A549 (cell line): ENCODE results near the gene KANSL3.

Experiments
- CBX8 ChIP-seq: fragments of 200-600 bp; sonication (generic); IDR thresholded peaks from 2 replicates; pipeline ENCODE4 v1.6.1; 2016
- CTCF ChIP-seq: fragments of >200 bp; sonication (Bioruptor Twin); formaldehyde crosslinking; IDR thresholded peaks from 3 replicates; pipeline ENCODE4 v1.5.1; 2016
- EP300 ChIP-seq, 2 experiments: fragments of >200 bp; sonication (Bioruptor Twin); formaldehyde crosslinking; IDR thresholded peaks; 2 replicates in 1 of 2; 3 replicates in 1 of 2; pipeline ENCODE4 v1.6.1; 2016 to 2017
- KDM1A ChIP-seq: fragments of 200-600 bp; sonication (generic); IDR thresholded peaks from 2 replicates; pipeline ENCODE4 v1.6.1; 2016; ENCODE audit warnings: low read depth, mild to moderate bottlenecking
- POLR2A ChIP-seq: IDR thresholded peaks from 2 replicates; pipeline ENCODE4 v1.6.1; 2012; ENCODE audit warnings: mild to moderate bottlenecking, low read length
- POLR2AphosphoS2 ChIP-seq: conservative IDR thresholded peaks from 2 replicates; pipeline ENCODE4 v1.6.1; 2012; ENCODE audit warnings: low read length, improper control_type of control experiment, inconsistent platforms
- RCOR1 ChIP-seq: fragments of 150-350 bp; IDR thresholded peaks from 2 replicates; pipeline ENCODE4 v1.6.1; 2014; ENCODE audit warnings: antibody characterized with exemption, low read length, low read depth
- RFX5 ChIP-seq: fragments of 450-650 bp; IDR thresholded peaks from 2 replicates; pipeline ENCODE4 v1.7.1; 2014; ENCODE audit warnings: antibody characterized with exemption, mild to moderate bottlenecking, moderate library complexity

DNA sequence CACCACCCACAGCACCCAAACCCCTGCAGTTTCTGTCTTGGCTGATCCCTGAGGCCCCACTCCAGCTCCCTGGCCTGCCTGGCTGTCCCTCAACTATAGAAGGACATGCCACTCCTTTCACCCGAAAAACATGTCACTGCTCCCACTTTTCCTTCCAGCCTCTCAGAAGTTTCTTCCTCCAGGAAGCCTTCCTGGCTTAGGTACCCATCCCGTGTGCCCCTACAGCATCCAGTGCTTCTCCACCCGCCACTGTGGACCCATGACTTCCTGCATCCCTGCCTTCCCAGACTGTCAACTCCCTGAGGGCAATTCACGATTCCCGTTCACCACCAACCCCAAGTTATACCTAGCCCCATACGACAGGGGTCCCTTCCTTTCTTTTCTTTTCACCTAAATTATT is 80.1 kb downstream of the KANSL3 start:
- TF ChIP-seq EP300 (IDR thresholded peaks at IDR 0.05) (no peak), CTCF (no peak), KDM1A (no peak), RCOR1 (no peak), CBX8 (no peak), POLR2AphosphoS2 (no peak), POLR2A (no peak), RFX5 (no peak)
